CD4-positive, alpha-beta T cell treated with Interleukin-2 at 100 ng/mL for 4 hours (primary cell): ENCODE data around the gene SERTAD3.

Experiments used
- DNase-seq: peaks from one replicate; pipeline ENCODE4 v3.0.0-alpha.2; 2020; ENCODE audit warnings: low spot score

Gene SERTAD3

GRCh38 chr19:40424637-40425449, 19.3 kb downstream of the SERTAD3 start:
- no peak for DNase-seq

GRCh38 chr19:40423938-40424337, 20.2 kb downstream of the SERTAD3 start:
- no peak for DNase-seq

DNA sequence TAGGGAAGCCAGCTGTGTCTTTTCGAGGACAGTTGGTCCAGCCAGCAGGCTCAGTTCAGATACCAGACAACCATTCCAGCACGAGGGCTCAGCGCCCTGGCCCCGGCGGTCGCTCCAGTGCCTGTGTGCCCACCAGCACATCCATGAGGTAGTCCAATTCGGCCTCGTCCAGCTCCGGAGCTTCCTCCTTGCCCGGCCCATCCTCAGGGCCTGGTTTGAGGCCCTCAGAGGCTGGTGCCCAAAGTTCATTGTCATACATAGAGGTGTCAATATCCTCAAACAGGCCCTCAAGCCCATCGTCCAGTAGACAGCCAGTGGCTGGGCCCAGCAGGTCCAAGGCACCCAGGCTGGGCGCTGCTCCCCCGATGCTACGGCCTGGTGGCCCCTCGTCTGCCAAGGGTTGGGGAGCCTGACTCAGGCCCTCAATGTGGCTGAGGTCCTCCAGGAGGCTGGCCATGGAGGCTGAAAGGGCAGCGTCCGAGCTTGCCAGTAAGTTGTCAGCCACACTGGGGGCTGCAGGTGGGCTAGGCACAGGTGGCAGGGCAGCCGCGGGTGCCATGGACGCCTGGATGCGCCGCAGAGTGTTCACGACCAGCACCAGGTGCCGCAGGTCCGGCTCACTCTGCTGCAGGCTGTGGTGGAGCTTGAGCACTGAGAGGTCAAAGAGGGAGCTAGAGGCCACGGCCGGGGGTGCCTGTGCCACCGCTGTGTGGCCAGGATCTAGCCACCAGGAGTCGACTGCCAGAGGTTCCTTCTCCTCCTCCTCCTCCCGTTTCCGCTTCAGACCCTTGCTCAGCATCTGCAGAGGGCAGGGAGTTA, 21.2 kb downstream of the SERTAD3 start:
- DNase-seq: no peak

GRCh38 chr19:40421993-40422747, 22.0 kb downstream of the SERTAD3 start:
- no peak for DNase-seq

DNA sequence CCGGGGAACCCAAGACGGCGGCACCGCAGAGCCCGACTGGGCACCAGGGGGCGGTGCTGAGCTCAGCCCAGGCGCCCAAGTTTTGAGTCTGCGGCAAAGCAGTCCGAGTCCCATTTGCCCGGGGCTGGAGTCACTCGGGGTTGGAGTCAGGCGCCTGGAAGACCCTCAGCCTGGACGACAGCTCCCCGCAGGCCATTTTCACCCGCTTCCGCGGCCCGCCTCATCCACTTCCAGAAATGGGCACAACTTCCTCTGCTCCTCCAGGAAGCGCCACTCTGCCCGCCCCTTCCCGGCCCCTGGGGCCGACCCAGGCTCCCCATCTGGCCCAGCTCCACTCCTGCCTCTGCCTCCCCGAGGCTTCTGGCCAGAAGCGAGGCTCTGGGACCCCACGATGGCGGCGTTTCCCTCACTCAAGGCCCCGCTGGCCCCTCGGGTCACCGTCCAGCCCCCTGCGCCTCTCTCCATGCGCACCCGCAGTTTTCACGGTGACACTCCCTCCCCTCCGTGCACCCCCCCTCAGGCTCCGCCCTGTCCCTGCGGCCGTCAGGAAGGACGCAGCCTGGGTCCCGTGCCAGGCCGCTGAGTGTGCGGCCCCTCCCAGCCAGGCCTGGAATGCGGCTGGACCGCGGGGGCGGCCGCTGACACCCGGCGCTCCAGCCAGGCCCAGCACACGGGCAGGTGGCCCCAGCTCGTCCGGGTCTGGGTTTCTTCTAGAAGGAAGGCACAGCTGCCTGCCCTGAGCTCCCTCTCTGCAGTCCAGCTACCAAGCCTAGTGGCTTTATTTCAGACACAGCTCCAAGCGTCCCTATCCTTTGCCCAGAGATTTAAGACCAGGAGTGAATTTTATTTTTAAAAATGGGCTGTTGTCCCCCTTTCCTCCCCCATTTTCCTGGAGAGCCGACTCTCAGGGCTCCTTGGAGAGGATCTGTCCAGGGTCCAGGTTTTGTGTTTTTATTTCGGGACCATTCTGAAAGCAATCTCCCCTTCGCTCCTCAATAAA, 23.1 kb downstream of the SERTAD3 start:
- peak; percentile 74 for DNase-seq

- no peak for DNase-seq
Measured at GRCh38 chr19:40420451-40420765, 23.7 kb downstream of the SERTAD3 start.

DNA sequence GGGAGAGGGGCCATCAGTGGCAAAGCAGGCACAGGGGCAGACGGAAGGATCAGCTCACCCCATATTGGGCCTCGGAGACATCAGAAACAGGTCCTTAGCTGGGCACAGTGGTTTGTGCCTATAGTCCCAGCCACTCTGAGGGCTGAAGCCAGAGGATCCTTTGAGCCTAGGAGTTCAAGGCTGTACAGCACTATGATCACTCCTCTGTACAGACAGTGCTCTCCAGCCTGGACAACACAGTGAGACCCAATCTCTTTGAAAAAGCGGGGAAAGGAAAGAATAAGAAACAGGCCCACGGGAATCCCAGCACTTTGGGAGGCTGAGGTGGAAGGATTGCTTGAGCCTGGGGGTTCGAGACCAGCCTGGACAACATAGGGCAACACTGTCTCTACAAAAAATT, 24.4 kb downstream of the SERTAD3 start:
- DNase-seq: no peak

DNA sequence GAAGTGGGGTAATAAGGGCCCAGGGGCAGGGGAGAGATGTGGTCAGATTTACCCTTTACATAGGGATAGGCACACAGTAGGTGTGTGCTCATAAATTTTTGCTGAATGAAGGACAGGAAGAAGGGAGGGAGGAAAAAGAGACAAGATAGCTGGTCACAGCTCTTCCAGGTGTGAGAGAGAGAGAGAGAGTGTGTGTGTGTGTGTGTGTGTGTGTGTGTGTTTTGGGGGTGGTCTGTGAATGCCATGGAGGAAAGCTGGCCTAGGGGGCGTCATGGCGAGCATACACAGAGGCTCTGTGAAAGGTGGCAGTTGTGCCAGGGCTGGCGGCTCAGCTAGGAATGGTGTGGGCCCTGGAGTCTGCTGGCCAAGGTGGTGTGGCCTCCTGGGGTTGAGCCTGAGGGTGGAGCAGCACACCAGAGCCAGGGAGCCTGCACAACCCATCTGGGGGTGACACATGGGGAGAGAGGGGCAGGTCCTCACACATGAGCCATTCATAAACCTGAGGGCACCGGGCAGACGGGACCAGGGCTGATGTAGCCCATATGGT, 25.0 kb downstream of the SERTAD3 start:
- no peak for DNase-seq

DNA sequence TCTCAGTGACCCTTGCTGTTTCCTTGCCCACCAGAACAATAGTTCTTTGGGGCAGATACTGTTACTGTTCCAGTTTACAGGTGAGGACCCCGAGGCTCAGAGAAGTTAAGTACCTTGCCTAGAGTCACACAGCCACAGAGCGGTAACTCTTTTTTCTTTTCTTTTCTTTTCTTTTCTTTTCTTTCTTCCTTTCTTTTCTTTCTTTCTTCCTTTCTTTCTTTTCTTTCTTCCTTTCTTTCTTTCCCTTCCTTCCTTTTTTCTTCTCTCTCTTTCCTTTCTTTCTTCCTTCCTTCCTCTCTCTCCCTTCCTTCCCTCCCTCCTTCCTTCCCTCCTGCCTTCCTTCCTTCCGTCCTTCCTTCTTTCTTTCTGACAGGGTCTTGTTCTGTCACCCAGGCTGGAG, 26.1 kb downstream of the SERTAD3 start:
- no peak for DNase-seq

DNA sequence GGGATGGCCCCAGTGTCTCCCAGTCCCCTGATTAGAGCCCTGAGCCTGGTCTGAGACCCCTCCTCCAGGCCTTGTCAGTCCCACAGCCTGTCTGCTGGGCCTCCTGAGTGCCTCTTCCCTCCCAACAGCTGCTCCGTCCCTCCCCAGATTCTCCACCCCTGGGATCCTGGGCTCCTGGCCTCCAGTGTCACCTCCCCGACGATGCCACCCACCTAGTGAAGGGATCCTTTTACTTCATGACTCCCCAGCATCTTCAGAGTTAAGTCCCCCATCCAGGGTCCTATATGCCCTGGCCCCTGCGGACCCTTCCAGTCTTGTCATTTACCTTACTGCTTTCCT, 26.5 kb downstream of the SERTAD3 start:
- DNase-seq: no peak

- no peak for DNase-seq
Measured at GRCh38 chr19:40416918-40417642, 27.1 kb downstream of the SERTAD3 start.

GRCh38 chr19:40415768-40416167, 28.4 kb downstream of the SERTAD3 start:
- no peak for DNase-seq

DNA sequence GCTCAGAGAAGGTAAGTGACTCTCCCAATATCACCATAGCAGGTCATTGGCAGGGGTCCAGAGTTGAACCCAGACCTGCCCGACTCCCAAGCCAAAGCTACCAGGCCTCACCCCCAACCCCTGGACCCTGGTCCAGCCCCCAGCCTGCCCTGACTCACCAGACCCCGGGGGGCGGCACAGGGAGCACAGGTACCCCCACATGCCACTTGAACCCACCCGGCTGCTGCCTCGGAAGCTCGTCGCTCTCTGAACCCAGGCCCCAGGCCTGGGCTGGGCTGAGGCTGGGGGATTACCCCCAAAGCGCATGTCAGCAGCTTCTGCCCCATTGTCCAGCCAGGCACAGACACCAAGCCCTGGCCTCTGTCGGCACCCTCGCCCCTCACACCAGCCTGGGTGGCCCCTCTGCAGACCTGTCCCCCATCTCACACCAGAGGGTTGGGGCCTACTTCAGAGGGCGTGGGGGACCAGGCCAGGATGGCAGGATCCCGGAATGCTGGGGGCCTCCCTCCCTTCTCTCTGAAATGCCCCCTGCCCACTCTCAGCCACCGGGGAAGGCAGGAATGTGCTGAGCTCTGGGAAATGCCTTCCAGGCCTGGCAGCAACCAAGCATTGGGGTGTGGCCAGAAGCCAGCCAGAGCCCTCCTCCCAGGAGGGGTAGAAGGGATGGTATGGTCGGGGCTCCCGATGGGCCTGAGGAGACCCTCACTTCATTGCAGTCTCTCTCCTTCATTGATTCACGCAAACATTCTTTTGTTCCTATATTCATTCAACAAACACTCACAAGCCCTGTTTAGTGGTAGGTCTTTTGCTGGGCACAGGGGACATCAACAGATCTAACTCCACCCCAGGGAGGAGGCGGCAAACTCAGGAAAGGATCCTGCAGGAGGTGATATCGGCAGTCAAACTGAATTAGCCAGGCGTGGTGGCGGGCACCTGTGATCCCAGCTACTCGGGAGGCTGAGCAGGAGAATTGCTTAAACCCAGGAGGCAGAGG, 29.3 kb downstream of the SERTAD3 start:
- DNase-seq: no peak

DNA sequence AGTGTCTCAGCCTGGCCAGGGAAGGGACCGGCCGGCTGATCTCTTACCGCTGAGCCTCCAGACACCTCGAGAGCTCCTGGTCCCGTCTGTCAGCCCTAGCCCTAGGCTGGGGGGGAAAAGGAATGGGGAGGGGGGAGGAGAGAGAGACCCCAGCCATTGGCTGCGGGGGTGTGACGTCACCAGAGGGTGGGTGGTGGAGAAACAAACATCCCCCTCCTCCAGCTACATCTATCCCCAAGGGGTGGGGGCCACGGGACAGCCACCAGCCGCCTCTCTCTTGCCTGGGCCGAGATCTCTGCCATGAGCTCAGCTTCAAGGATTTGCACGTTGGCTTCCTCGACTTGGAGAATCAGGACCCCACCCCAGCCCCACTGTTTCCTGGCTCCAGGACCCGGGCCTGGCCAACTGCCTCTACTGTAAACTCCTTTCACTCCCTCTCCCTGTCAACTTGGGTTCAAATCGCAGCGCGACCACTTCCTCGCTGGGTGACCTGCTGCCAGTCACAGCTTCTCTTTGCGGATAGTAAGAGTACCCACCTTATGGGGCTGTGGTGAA, 30.8 kb downstream of the SERTAD3 start, which contains the start of gene PRX:
TSS of gene PRX (minus strand) at position 88 of the 555 bp plus-strand sequence. CDS start 5,446 bp downstream, outside the sequence.
- DNase-seq: no peak

- DNase-seq: no peak
Measured at GRCh38 chr19:40412866-40413265, 31.3 kb downstream of the SERTAD3 start.

- DNase-seq: no peak
Measured at GRCh38 chr19:40411958-40412499, 32.1 kb downstream of the SERTAD3 start.

DNA sequence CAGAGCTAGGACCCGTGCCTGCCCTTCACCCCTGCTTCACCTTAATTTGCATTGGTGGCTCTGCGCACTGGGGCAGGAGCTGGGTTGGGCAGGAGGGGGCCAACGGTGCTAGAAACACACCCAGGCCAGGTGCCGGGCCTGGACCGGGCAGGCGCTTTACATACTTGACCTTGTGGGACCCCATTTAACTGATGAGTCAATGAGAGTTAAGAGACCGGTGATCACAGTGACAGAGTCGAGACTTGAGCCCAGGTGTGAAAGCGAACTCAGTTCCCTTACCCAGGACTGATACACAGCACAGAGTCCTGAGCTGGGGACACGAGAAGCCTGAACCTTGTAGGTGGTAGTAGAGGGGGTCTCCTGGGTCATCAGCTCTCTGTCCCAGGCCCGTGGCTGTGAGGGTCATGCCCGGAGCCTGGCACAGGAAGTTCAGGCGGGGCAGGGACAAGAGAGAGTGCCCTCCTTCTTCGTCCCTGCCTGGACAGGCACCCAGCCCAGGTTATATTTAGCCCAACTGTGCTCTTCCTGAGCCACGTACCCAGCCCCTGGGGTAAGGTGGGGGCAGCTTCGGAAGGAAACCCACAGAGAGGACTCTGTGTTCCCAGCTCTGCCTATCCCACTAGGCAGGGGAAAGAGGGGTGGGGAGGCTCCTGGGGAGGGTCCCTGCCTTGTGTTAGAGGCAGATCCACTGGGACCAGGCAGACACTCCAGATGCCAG, 32.9 kb downstream of the SERTAD3 start:
- DNase-seq: no peak

GRCh38 chr19:40410030-40410389, 34.1 kb downstream of the SERTAD3 start:
- DNase-seq: no peak
